Breast epithelium (tissue), 3 donors: ENCODE measurements around the gene TMEM267.

Source experiments
- CTCF ChIP-seq, 3 donors: fragments of 450-650 bp; IDR thresholded peaks; one replicate each; pipeline ENCODE4 v1.5.1; 2016 to 2017; ENCODE audit warnings: antibody characterized with exemption in 3 of 3, mild to moderate bottlenecking in 3 of 3, moderate library complexity in 3 of 3
- POLR2AphosphoS5 ChIP-seq, 3 donors: sonication (generic); formaldehyde crosslinking; IDR thresholded peaks; one replicate each; pipeline ENCODE4 v1.6.1; 2017; ENCODE audit warnings: antibody characterized with exemption in 3 of 3

DNA sequence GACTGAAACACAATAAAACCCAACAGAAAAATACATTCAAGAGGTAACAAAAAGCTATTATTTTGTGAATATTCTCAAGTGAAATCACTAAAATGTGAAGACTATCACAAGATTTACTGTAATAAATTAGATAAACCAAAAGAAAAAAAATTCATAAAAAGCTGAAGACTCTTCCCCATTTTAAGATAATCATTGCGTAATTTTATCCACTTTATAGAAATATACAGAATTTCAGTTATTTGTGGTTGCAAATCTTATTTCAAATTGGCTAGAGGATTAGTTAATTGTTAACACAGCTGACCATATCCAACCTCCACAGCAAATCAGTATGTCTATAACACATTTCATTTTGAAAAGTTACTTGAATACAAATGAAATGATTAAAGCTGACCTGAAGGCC is 7.7 kb upstream of the TMEM267 start:
- TF ChIP-seq CTCF (IDR thresholded peaks at IDR 0.05) = no peak
- no peak for TF ChIP-seq POLR2AphosphoS5 (IDR thresholded peaks at IDR 0.05)
